A549 (cell line): ENCODE data around the gene CTNND2. TPM values are rescaled to one million over a fixed set of nuclear protein-coding genes. Genes with fewer than 3 reads are reported as not detected.

Experiments used
- ATAC-seq, 2 experiments: fragments of 200-7000 bp in 1 of 2; fragments of >200 bp in 1 of 2; cut with Nextera tagmentation in 1 of 2; cut with Tn5 transposase in 1 of 2; 3 replicates each; pipeline versions ENCODE4 v1.8.0 to v1.9.1; 2018 to 2020; ENCODE audit warnings: mild to moderate bottlenecking in 1 of 2, moderate library complexity in 1 of 2
- CTCF ChIA-PET: fragments of 300-600 bp; sonication (Branson Sonifier 250); formaldehyde crosslinking; extraction: SDS; loops from one replicate; lab custom pipeline; 2021; ENCODE audit warnings: antibody characterized with exemption, inconsistent platforms; lab: Yijun Ruan, JAX
- POLR2A ChIA-PET: fragments of 350-600 bp; formaldehyde crosslinking; extraction: SDS; loops from one replicate; lab custom pipeline; 2021; ENCODE audit warnings: antibody characterized with exemption, inconsistent platforms; lab: Yijun Ruan, JAX
- DNase-seq, 2 experiments: peaks; one replicate each; pipeline versions ENCODE4 v3.0.0 to v3.0.0-alpha.2; 2011 to 2016; ENCODE audit warnings: low read depth in 1 of 2, low spot score in 1 of 2
- FAIRE-seq: peaks from 2 replicates; lab custom pipeline; 2011; peaks lifted over from hg19 to GRCh38; lab: Jason Lieb, UNC
- H3K27ac ChIP-seq, 2 experiments: fragments of >200 bp; sonication (Bioruptor Twin); formaldehyde crosslinking; 3 replicates each; pipeline ENCODE4 v1.5.1; 2016 to 2017
- H3K4me1 ChIP-seq: fragments of >200 bp; sonication (Bioruptor Twin); formaldehyde crosslinking; 3 replicates; pipeline ENCODE4 v1.6.1; 2016
- H3K4me2 ChIP-seq: fragments of >200 bp; sonication (Bioruptor Twin); formaldehyde crosslinking; 3 replicates; pipeline ENCODE4 v1.6.1; 2016
- H3K4me3 ChIP-seq: fragments of >200 bp; sonication (Bioruptor Twin); formaldehyde crosslinking; 3 replicates; pipeline ENCODE4 v1.5.1; 2016
- H3K9me3 ChIP-seq: fragments of >200 bp; sonication (Bioruptor Twin); formaldehyde crosslinking; 3 replicates; pipeline ENCODE4 v1.6.1; 2016
- BHLHE40 ChIP-seq: IDR thresholded peaks from 2 replicates; pipeline ENCODE4 v1.6.1; 2012; ENCODE audit warnings: low read depth, low read length, inconsistent platforms
- CBX2 ChIP-seq: fragments of 200-600 bp; sonication (generic); IDR thresholded peaks from 2 replicates; pipeline ENCODE4 v1.6.1; 2016; ENCODE audit warnings: low read depth, mild to moderate bottlenecking, borderline replicate concordance
- CBX8 ChIP-seq: fragments of 200-600 bp; sonication (generic); IDR thresholded peaks from 2 replicates; pipeline ENCODE4 v1.6.1; 2016
- EHMT2 ChIP-seq: fragments of 200-600 bp; sonication (generic); IDR thresholded peaks from 2 replicates; pipeline ENCODE4 v1.6.1; 2016; ENCODE audit warnings: antibody characterized with exemption, low read depth, mild to moderate bottlenecking, moderate library complexity
- ELK1 ChIP-seq: fragments of 150-350 bp; IDR thresholded peaks from 2 replicates; pipeline ENCODE4 v1.6.1; 2014; ENCODE audit warnings: low read depth, mild to moderate bottlenecking, low read length
- EP300 ChIP-seq, 2 experiments: fragments of >200 bp; sonication (Bioruptor Twin); formaldehyde crosslinking; IDR thresholded peaks; 2 replicates in 1 of 2; 3 replicates in 1 of 2; pipeline ENCODE4 v1.6.1; 2016 to 2017
- ESRRA ChIP-seq: fragments of 150-350 bp; IDR thresholded peaks from 2 replicates; pipeline ENCODE4 v1.6.1; 2014; ENCODE audit warnings: mild to moderate bottlenecking, low read length, borderline replicate concordance
- FOXS1 ChIP-seq: fragments of 250-450 bp; sonication (Bioruptor Pico); IDR thresholded peaks from 2 replicates; pipeline ENCODE4 v1.5.0; 2020; ENCODE audit warnings: mild to moderate bottlenecking, moderate library complexity
- HOXB13 ChIP-seq: fragments of 250-450 bp; sonication (Bioruptor Pico); IDR thresholded peaks from 2 replicates; pipeline ENCODE4 v1.5.0; 2020; ENCODE audit warnings: low read depth, mild to moderate bottlenecking, moderate library complexity
- JUN ChIP-seq, 2 experiments: fragments of >200 bp; sonication (Bioruptor Twin); formaldehyde crosslinking; IDR thresholded peaks; 2 replicates in 1 of 2; 3 replicates in 1 of 2; pipeline ENCODE4 v1.6.1; 2016 to 2017
- JUNB ChIP-seq: fragments of >200 bp; sonication (Bioruptor Twin); formaldehyde crosslinking; IDR thresholded peaks from 2 replicates; pipeline ENCODE4 v1.6.1; 2016
- KDM1A ChIP-seq: fragments of 200-600 bp; sonication (generic); IDR thresholded peaks from 2 replicates; pipeline ENCODE4 v1.6.1; 2016; ENCODE audit warnings: low read depth, mild to moderate bottlenecking
- MYC ChIP-seq: IDR thresholded peaks from 2 replicates; pipeline ENCODE4 v1.6.1; 2012; ENCODE audit warnings: mild to moderate bottlenecking, inconsistent platforms, low read length, improper control_type of control experiment, borderline replicate concordance
- NFE2L2 ChIP-seq: fragments of 150-350 bp; conservative IDR thresholded peaks from 2 replicates; pipeline ENCODE4 v1.6.1; 2014; ENCODE audit warnings: low read length
- POLR2AphosphoS2 ChIP-seq: conservative IDR thresholded peaks from 2 replicates; pipeline ENCODE4 v1.6.1; 2012; ENCODE audit warnings: low read length, improper control_type of control experiment, inconsistent platforms
- RARB ChIP-seq: fragments of 250-450 bp; sonication (Bioruptor Pico); IDR thresholded peaks from 2 replicates; pipeline ENCODE4 v1.8.0; 2021; ENCODE audit warnings: mild to moderate bottlenecking, moderate library complexity
- RCOR1 ChIP-seq: fragments of 150-350 bp; IDR thresholded peaks from 2 replicates; pipeline ENCODE4 v1.6.1; 2014; ENCODE audit warnings: antibody characterized with exemption, low read length, low read depth
- SMC3 ChIP-seq: fragments of >200 bp; sonication (Bioruptor Twin); formaldehyde crosslinking; IDR thresholded peaks from 3 replicates; pipeline ENCODE4 v1.6.1; 2018; ENCODE audit warnings: inconsistent platforms
- TFCP2L1 ChIP-seq: fragments of 250-450 bp; sonication (Bioruptor Pico); IDR thresholded peaks from 2 replicates; pipeline ENCODE4 v1.5.0; 2021; ENCODE audit warnings: mild to moderate bottlenecking
- TP53 ChIP-seq: fragments of 250-450 bp; sonication (Bioruptor Pico); IDR thresholded peaks from 2 replicates; pipeline ENCODE4 v1.5.0; 2021; ENCODE audit warnings: mild to moderate bottlenecking, moderate library complexity
- USF2 ChIP-seq: fragments of 450-650 bp; IDR thresholded peaks from 2 replicates; pipeline ENCODE4 v1.6.1; 2014; ENCODE audit warnings: antibody characterized with exemption
- ZC3H11A ChIP-seq: fragments of 450-650 bp; IDR thresholded peaks from 2 replicates; pipeline ENCODE4 v1.6.1; 2014; ENCODE audit warnings: antibody characterized with exemption, mild to moderate bottlenecking
- ZFP36 ChIP-seq: fragments of 450-650 bp; IDR thresholded peaks from 2 replicates; pipeline ENCODE4 v1.6.1; 2014; ENCODE audit warnings: borderline replicate concordance; ENCODE audit not compliant: partially characterized antibody
- WGBS: methylation state at CpG from one replicate; pipeline ENCODE4 v1.1.6; 2017; ENCODE audit errors: missing lambda C conversion rate; 5-methylcytosine and 5-hydroxymethylcytosine counted together
- polyA plus RNA-seq, 4 experiments: library from polyadenylated mRNA; depleted of rRNA in 3 of 4; stranded (reverse); fragments of >200 nt; fragmentation: RNase III in 1 of 4; extraction: RNeasy Plus Mini Kit Qiagen cat#74134 plus additional on column Dnase treatment in 1 of 4; gene quantifications; 2 replicates in 3 of 4; 3 replicates in 1 of 4; pipeline ENCODE4 v1.2.3, GENCODE V29; 2011 to 2017
- TF ChIP-seq, protein P1 (sequence below): fragments of >200 bp; sonication (Bioruptor Twin); formaldehyde crosslinking; IDR thresholded peaks from 2 replicates; pipeline ENCODE4 v1.6.1; 2016

CTNND2 gene
- polyA plus RNA-seq, 2 of the 4 experiments (the other 2 are of a cell fraction), result not detected

DNA sequence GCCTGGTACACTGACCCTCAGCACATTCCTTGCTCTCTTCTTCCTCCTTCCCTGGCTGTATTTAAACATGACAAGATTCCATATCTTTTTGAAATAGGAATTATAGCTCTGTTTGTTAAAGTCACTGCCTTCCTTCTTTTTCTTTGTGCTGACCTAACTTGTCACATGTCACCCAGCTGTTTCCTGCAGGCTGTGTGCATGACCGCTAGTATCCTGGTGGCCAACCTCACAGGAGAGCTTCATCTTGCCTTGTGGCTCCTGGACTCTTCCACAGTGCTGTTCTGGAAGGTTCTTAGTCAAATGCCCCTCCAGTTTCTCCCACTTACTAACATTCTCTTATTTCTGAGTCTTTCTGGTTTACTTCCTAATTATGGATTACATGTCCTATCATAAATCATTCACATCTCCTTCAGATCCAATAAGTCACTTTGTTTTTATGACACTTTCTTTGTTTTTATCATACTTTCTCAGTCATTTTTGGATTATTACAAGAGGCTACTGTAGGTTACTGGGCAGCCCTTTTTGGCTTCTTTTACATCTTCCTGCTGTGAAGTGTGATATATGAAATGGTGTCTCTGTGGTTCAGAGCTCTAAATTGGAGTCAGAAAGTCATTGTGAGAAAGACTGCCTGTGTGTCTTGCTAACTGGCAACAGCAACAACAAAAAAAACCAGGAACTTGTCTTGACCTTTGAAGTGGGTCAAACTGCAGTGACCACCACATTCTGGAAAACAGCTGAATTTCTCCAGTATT lies 679.6 kb downstream of the CTNND2 start:
- Histone ChIP-seq H3K4me2 (no peak overlapping the region), H3K27ac (no peak overlapping the region), H3K9me3 (no peaks in the 10 kb centered on the region), H3K4me1 (no peaks in the 10 kb centered on the region), H3K4me3 (no peak overlapping the region)
- CTCF ChIA-PET, result interaction anchor here (1.6 to 1.7 kb wide), 2 partner anchors 12 to 43 kb away, joined by 5 read pairs; no protein-coding TSS in a partner anchor
- DNase-seq (no peak), ATAC-seq (no peak), FAIRE-seq (no peak)
- 0% methylated on average over 1 of the region's 1 CpG for WGBS
- TF ChIP-seq ZFP36 (no peak), POLR2AphosphoS2 (no peak), BHLHE40 (no peak), EP300 (IDR thresholded peaks at IDR 0.05) (no peak), HOXB13 (CRISPR knock-in tag) (no peak), JUNB (no peak), SMC3 (no peak)
- POLR2A ChIA-PET, result no interaction called here

- CTCF ChIA-PET, result no interaction called here
- POLR2A ChIA-PET, result no interaction called here
- 4% methylated on average over 5 of the region's 5 CpGs for WGBS
These were observed 682.1 kb downstream of the CTNND2 start for GRCh38 chr5:11222169-11222568.

DNA sequence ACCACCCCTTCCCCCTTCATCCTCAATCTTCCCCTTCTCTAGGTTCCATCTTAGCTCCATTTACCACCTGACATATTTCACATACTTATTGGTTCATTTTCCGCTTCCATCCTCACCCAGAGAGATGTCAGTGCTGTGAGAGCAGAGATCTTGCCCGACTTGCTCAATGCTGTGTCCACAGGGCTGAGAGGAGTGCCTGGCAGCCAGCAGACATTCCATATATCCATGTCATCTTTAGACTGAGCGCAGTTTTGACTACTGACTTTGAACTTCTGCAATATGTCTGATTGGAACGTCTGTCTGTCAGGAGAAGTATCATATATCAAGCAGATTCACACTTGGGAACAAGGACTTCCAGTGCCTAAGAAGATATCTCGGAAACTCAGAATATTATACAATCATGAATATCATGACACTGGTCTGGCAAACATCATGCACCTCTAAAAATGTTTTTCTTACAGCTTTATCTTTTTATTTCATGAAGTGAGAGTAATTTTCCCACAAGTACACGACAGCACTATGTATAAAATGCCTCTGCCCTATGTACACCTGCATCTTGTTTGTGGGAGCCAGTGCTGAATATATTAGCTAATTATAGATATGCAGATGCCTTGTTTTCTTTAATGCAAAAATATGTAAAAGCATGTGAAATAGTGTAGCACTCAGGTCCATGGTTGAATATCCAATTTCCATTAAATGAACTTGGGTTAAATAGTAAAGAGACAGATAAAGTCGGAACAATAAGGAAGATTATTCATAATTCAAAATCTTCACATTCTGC lies 689.2 kb downstream of the CTNND2 start:
- TF ChIP-seq FOXS1 (CRISPR knock-in tag) (no peak), CBX2 (no peak), TP53 (CRISPR knock-in tag) (no peak), POLR2AphosphoS2 (no peak), KDM1A (no peak)
- TF ChIP-seq, protein P1, sequence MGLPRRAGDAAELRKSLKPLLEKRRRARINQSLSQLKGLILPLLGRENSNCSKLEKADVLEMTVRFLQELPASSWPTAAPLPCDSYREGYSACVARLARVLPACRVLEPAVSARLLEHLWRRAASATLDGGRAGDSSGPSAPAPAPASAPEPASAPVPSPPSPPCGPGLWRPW, result no peak
- TF ChIP-seq, all 56 proteins: peak for 0
- ATAC-seq (no peak), FAIRE-seq (no peak), DNase-seq (no peak)
- Histone ChIP-seq H3K9me3 (no peaks in the 10 kb centered on the region), H3K4me3 (no peak overlapping the region), H3K4me2 (no peak overlapping the region), H3K4me1 (no peaks in the 10 kb centered on the region), H3K27ac (no peak overlapping the region)
- ChIA-PET POLR2A (no interaction called here), CTCF (no interaction called here)
- WGBS, result 2% methylated on average over 7 of the region's 7 CpGs

More at GRCh38 chr5:11222169-11222568, 682.1 kb downstream of the CTNND2 start:
- no peak overlapping the region for H3K27ac ChIP-seq
- H3K4me1 ChIP-seq, result no peaks in the 10 kb centered on the region
- ATAC-seq (no peak), DNase-seq (no peak), FAIRE-seq (no peak)
- no peak overlapping the region for H3K4me2 ChIP-seq
- H3K9me3 ChIP-seq, result no peaks in the 10 kb centered on the region
- TF ChIP-seq MYC, result no peak
- TF ChIP-seq FOXS1 (CRISPR knock-in tag), result no peak
- no peak for TF ChIP-seq RARB
- no peak for TF ChIP-seq ZC3H11A
- TF ChIP-seq USF2, result no peak
- no peak for TF ChIP-seq JUN (IDR thresholded peaks at IDR 0.05)
- no peak for TF ChIP-seq EHMT2
- TF ChIP-seq CBX2, result no peak
- no peak for TF ChIP-seq SMC3
- no peak for TF ChIP-seq ESRRA
- no peak for TF ChIP-seq NFE2L2
- TF ChIP-seq CBX8, result no peak
- TF ChIP-seq TFCP2L1, result no peak
- no peak for TF ChIP-seq ELK1
- no peak for TF ChIP-seq RCOR1
- no peak overlapping the region for H3K4me3 ChIP-seq
